ENCODE data around the gene SERPINB12. TPM values are rescaled to one million over a fixed set of nuclear protein-coding genes. Genes with fewer than 3 reads are reported as not detected.

Gene SERPINB12
- total and polyA plus RNA-seq, 2 donors (not counting 3 experiments of a cell fraction or from before 2014, with no cell fraction given): not detected

DNA sequence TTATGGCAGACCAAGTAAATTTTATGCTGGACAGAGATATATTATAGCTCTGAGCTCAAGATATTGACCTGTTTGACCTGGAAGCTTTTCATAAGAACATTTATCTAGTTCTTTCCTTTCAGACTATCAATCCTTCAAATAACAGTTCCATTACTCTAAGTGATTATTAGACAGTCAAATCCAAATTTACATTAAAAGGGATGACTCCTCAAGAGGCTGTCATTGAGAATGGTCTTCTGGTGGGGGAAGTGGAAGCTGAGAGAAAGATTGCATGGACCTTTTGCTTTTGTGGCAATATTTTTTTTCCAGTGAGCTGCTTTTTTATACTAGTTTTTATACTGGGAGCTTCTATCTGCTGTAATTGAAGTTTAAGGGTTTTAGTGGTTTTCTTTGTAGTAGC is 14.9 kb upstream of the SERPINB12 start:
- Histone ChIP-seq H3K4me2 (ENCODE audit: insufficient read depth, low read length) (no peak overlapping the region), H3K27ac (ENCODE audit: insufficient read depth, low read depth, low read length) (no peak overlapping the region), H2AFZ (ENCODE audit: low read depth, low read length) (no peak overlapping the region), H3K79me2 (ENCODE audit: control insufficient read depth, insufficient read depth, low read length) (no peaks in the 10 kb centered on the region), H3K27me3 (ENCODE audit: control insufficient read depth in 2 of 2, insufficient read depth in 2 of 2, low read length in 2 of 2) (peaks cover 0 to 12% of the 10 kb centered on the region in 2 experiments), H3K4me1 (ENCODE audit: control insufficient read depth, extremely low read depth, insufficient read depth, low read length) (no peaks in the 10 kb centered on the region), H3K4me3 (replicated peaks in 1 of 3; ENCODE audit: insufficient read depth in 1 of 3, low read depth in 1 of 3, low read length in 3 of 3) (no peak overlapping the region), H3K9me1 (replicated peaks; ENCODE audit: control insufficient read depth, extremely low read depth, insufficient read depth, low read length) (no peaks in the 10 kb centered on the region), H3K36me3 (ENCODE audit: control insufficient read depth in 2 of 2, extremely low read depth in 1 of 2, insufficient read depth in 2 of 2, low read length in 2 of 2) (no peaks in the 10 kb centered on the region), H3K9me3 (replicated peaks; ENCODE audit: control insufficient read depth, insufficient read depth, low read length) (no peaks in the 10 kb centered on the region), H4K20me1 (replicated peaks; ENCODE audit: control insufficient read depth, extremely low read depth, insufficient read depth, low read length) (no peaks in the 10 kb centered on the region), H3K9ac (replicated peaks; ENCODE audit: extremely low read depth, insufficient read depth, low read length) (no peak overlapping the region)
- dilution Hi-C loops (cut with MboI; ENCODE audit: extremely low pct_ligation_motif_present, low sequenced_read_pairs) (no loop called here), intact Hi-C loops (cut with micrococcal nuclease) (no loop called here)
- ChIA-PET POLR2A (no interaction called here), CTCF (interaction anchor here (4.9 kb wide), 1 partner anchor 10 kb away, joined by 29 read pairs; no protein-coding TSS in a partner anchor)
- FAIRE-seq (no peak), DNase-seq (ENCODE audit: low read depth, low spot score) (no peak)
- TF ChIP-seq GATA2 (IDR thresholded peaks at IDR 0.05; ENCODE audit: insufficient read depth, insufficient read length, low read depth, low read length): no peak
- TF ChIP-seq FOS (IDR thresholded peaks at IDR 0.05; ENCODE audit: borderline replicate concordance, insufficient read depth, low read length): no peak
- no peak for TF ChIP-seq POLR2A (IDR thresholded peaks at IDR 0.05; ENCODE audit: low read depth, low read length)
- TF ChIP-seq, protein P1, sequence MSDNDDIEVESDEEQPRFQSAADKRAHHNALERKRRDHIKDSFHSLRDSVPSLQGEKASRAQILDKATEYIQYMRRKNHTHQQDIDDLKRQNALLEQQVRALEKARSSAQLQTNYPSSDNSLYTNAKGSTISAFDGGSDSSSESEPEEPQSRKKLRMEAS (IDR thresholded peaks at IDR 0.05; ENCODE audit: insufficient read depth, insufficient read length): no peak
- no peak for TF ChIP-seq JUN (IDR thresholded peaks at IDR 0.05; ENCODE audit: borderline replicate concordance, insufficient read depth, insufficient read length, low read depth)
- TF ChIP-seq POLR2AphosphoS5 (IDR thresholded peaks at IDR 0.05; ENCODE audit: insufficient read depth, low read depth, low read length): no peak
- no peak for TF ChIP-seq EZH2 (IDR thresholded peaks at IDR 0.05; ENCODE audit: borderline replicate concordance, low read depth, low read length, severe bottlenecking)
- TF ChIP-seq, protein P2, sequence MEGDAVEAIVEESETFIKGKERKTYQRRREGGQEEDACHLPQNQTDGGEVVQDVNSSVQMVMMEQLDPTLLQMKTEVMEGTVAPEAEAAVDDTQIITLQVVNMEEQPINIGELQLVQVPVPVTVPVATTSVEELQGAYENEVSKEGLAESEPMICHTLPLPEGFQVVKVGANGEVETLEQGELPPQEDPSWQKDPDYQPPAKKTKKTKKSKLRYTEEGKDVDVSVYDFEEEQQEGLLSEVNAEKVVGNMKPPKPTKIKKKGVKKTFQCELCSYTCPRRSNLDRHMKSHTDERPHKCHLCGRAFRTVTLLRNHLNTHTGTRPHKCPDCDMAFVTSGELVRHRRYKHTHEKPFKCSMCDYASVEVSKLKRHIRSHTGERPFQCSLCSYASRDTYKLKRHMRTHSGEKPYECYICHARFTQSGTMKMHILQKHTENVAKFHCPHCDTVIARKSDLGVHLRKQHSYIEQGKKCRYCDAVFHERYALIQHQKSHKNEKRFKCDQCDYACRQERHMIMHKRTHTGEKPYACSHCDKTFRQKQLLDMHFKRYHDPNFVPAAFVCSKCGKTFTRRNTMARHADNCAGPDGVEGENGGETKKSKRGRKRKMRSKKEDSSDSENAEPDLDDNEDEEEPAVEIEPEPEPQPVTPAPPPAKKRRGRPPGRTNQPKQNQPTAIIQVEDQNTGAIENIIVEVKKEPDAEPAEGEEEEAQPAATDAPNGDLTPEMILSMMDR (IDR thresholded peaks at IDR 0.05; ENCODE audit: extremely low read depth in 1 of 2, insufficient read depth in 1 of 2, low read depth in 1 of 2, low read length in 2 of 2): no peak
- TF ChIP-seq MYC (IDR thresholded peaks at IDR 0.05; ENCODE audit: low read depth, low read length): no peak
- BruUV-seq (replicated peaks): no TSS peak

Data from endothelial cell of umbilical vein (primary cell).